ENCODE results near the gene TYMP. TPM values are rescaled to one million over a fixed set of nuclear protein-coding genes. Genes with fewer than 3 reads are reported as not detected.

Gene TYMP
- total RNA-seq, 2 experiments from 2014 or later: 86.3 to 94.5 TPM

- ATAC-seq (ENCODE audit: low read depth): no peak
- Mint-ChIP-seq H3K9me3 (no peaks in the 10 kb centered on the region), H3K36me3 (no peaks in the 10 kb centered on the region), H3K4me3 (no peak overlapping the region), H3K27me3 (peaks cover 2% of the 10 kb centered on the region), H3K27ac (no peak overlapping the region), H3K4me1 (peaks cover 7% of the 10 kb centered on the region)
- DNase-seq: no peak
- POLR2A ChIA-PET: interaction anchor here (1.3 to 1.9 kb wide), 3 partner anchors 29 to 262 kb away, joined by 3 to 6 read pairs (median 4); no protein-coding TSS in a partner anchor
These were observed 27.0 kb downstream of the TYMP start for GRCh38 chr22:50502628-50503474.

DNA sequence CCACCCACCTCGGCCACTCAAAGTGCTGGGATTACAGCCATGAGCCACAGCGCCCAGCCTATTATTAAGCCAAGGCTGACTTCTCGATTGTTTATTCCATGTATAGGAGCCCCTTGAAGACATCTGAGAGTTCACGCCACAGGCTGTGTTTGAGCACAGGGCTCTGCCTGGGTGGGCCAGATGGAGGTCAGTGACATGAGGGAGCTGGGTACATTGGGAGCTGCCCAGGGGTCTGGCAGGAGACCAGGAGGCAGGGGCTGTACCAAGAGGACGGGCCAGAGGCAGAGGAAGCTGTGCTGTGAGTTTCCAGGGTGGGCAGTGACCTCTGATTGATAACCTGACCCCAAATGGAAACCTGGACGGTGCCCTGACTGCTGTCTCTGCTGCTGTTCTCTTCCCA, 27.7 kb downstream of the TYMP start:
- ATAC-seq (ENCODE audit: low read depth) (no peak), DNase-seq (no peak)
- Mint-ChIP-seq H3K4me3 (no peak overlapping the region), H3K4me1 (peaks cover 9% of the 10 kb centered on the region), H3K27ac (no peak overlapping the region), H3K36me3 (no peaks in the 10 kb centered on the region), H3K9me3 (no peaks in the 10 kb centered on the region), H3K27me3 (peaks cover 4% of the 10 kb centered on the region)
- POLR2A ChIA-PET: interaction anchor here (1.3 to 1.9 kb wide), 3 partner anchors 28 to 261 kb away, joined by 3 to 6 read pairs (median 4); no protein-coding TSS in a partner anchor

GRCh38 chr22:50500452-50500851, 29.4 kb downstream of the TYMP start:
- H3K4me1 Mint-ChIP-seq: peaks cover 9% of the 10 kb centered on the region
- no peak overlapping the region for H3K4me3 Mint-ChIP-seq
- POLR2A ChIA-PET: interaction anchor here (0.7 to 2.8 kb wide), 4 partner anchors 25 to 305 kb away, joined by 3 to 9 read pairs (median 4); partner anchors contain the start of gene SCO2

DNA sequence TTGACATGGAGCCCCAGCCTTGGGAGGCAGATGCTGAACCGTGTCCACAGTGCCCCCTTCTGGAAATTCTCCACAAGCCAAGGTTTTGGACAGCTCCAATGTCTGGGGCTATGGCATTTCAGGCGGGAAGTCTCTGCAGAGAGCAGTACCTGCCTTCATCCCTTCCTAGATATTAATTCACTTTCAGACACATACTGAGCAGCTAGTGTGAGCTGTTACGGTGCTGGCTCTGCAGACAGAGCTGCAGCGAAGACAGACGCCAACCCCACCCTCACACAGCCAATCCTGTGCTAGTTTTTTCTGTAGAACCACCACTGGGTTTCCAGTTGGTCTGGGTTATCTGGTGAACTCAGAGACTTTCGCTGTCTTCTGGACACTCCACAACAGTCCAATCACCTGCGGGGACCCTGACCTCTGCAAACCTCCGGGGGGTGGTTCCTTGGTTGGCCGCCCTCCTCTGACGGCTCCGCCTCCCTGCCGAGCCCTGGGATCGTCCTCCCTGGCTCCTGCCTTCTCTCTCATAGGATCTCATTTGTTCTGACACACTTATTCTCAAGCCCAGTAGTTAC, 31.4 kb downstream of the TYMP start:
- Mint-ChIP-seq H3K4me1 (peaks cover 9% of the 10 kb centered on the region), H3K27ac (no peak overlapping the region), H3K9me3 (no peaks in the 10 kb centered on the region)

More at GRCh38 chr22:50500452-50500851, 29.4 kb downstream of the TYMP start:
- ATAC-seq (ENCODE audit: low read depth) (no peak), DNase-seq (no peak)
- H3K9me3 Mint-ChIP-seq: no peaks in the 10 kb centered on the region
- no peaks in the 10 kb centered on the region for H3K36me3 Mint-ChIP-seq
- H3K27ac Mint-ChIP-seq: no peak overlapping the region
- peaks cover 4% of the 10 kb centered on the region for H3K27me3 Mint-ChIP-seq

GRCh38 chr22:50497093-50497492, 32.7 kb downstream of the TYMP start:
- ATAC-seq (ENCODE audit: low read depth) (no peak), DNase-seq (no peak)
- Mint-ChIP-seq H3K4me1 (peaks cover 9% of the 10 kb centered on the region), H3K27me3 (peaks cover 4% of the 10 kb centered on the region), H3K36me3 (no peaks in the 10 kb centered on the region), H3K4me3 (no peak overlapping the region), H3K9me3 (no peaks in the 10 kb centered on the region), H3K27ac (no peak overlapping the region)
- POLR2A ChIA-PET: interaction anchor here (1.0 to 1.5 kb wide), 2 partner anchors 27 to 45 kb away, joined by 3 to 5 read pairs; no protein-coding TSS in a partner anchor

More for the DNA sequence above, 31.4 kb downstream of the TYMP start:
- POLR2A ChIA-PET: interaction anchor here (1.1 to 2.8 kb wide), 3 partner anchors 9 to 54 kb away, joined by 4 to 9 read pairs (median 5); partner anchors contain the start of genes LMF2 and NCAPH2
- peak overlapping the region; percentile 5 for H3K4me3 Mint-ChIP-seq
- H3K36me3 Mint-ChIP-seq: no peaks in the 10 kb centered on the region
- H3K27me3 Mint-ChIP-seq: peaks cover 4% of the 10 kb centered on the region
- DNase-seq: peak; percentile 67
- peak; percentile 94 for ATAC-seq (ENCODE audit: low read depth)

DNA sequence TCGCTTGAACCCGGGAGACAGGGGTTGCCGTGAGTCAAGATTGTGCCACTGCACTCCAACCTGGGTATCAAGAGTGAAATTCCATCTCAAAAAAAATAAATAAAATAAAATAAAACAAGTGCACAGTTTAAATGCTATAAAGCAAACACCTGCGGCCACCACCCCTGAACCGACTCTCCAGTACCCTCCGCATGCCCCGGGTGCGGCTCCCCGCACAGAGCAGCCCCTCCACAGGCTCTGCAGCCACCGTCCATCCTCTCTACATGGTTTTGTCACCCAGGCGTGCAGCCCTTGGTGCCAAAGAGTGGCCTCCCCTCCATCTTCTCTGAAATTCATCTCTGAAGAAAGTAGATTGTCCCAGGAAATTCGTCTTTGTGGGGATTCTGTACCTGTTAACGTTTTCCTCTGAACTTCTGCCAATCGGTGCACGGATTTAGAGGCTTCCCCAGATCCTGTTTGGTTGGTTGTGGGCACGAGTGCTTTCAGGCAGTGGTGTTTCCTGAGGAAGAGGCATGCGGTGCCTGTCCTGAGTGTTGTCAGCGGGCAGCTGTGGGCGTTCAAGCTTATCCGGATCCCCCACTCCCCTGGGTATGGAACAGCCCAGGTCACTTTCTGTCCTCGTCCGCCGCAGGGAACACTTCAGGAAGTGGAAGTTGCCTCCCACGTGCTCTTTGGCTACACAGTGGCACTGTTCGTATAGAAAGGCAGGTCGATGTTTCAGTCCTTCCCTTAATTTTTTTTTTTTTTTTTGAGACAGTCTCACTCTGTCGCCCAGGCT, 39.1 kb downstream of the TYMP start:
- no peaks in the 10 kb centered on the region for H3K9me3 Mint-ChIP-seq
- H3K27me3 Mint-ChIP-seq: no peaks in the 10 kb centered on the region
- H3K36me3 Mint-ChIP-seq: no peaks in the 10 kb centered on the region
- POLR2A ChIA-PET: interaction anchor here (1.0 kb wide), 1 partner anchor 20 kb away, joined by 3 read pairs; no protein-coding TSS in a partner anchor
- ATAC-seq (ENCODE audit: low read depth): peak; percentile 51
- H3K4me1 Mint-ChIP-seq: peaks cover 9% of the 10 kb centered on the region
- H3K4me3 Mint-ChIP-seq: peak overlapping the region; percentile 51
- DNase-seq: no peak
- no peak overlapping the region for H3K27ac Mint-ChIP-seq

DNA sequence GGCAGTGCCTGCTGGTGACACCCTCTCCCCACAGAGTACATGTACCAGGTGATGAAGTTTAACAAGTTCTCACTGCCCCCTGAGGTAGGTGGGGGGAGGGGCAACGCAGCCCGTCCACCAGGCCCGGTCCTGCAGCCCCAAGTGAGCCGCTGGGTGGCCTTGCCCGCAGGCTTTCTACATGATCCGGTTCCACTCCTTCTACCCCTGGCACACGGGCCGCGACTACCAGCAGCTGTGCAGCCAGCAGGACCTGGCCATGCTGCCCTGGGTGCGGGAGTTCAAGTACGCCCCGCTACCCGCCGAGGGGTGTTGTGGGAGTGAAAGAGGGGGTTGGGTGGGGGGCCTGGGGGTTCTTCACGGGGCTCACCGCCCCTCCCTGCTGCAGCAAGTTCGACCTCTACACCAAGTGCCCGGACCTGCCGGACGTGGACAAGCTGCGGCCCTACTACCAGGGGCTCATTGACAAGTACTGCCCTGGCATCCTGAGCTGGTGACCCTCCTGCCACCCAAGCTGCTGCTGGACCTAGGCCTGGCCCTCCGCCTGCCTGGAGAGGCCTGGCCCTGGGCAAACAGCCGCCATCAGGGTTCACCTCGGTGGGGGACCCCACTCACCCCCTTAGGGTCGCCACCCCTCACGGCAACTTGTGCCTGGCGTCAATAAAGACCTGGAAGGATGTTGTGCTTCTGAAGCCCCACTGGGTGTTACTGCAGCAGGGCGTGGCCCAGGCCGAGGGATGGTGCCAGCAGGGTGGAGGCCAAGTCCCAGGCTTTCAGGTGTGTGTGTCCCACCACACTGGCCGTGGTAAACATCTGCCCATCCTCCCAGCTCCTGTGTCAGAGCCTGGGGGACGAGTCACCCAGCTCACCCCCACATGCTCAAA, 40.2 kb downstream of the TYMP start:
- POLR2A ChIA-PET: interaction anchor here (1.0 kb wide), 1 partner anchor 19 kb away, joined by 3 read pairs; no protein-coding TSS in a partner anchor
- ATAC-seq (ENCODE audit: low read depth): no peak

DNA sequence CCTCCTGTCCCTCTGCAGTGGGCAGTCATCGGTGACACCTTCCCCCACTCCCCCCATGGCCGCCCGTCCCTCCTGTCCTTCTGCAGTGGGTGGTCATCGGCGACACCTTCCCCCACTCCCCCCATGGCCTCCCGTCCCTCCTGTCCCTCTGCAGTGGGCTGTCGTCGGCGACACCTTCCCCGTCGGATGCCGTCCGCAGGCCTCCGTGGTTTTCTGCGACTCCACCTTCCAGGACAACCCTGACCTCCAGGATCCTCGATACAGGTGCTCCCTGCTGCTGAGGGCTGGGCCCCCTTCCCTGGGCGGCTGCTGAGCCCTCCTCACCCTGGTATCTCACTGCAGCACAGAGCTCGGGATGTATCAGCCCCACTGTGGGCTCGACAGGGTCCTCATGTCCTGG, 40.9 kb downstream of the TYMP start:
- Mint-ChIP-seq H3K9me3 (no peaks in the 10 kb centered on the region), H3K36me3 (no peaks in the 10 kb centered on the region), H3K4me1 (peaks cover 10% of the 10 kb centered on the region), H3K27me3 (no peaks in the 10 kb centered on the region), H3K27ac (no peak overlapping the region), H3K4me3 (no peak overlapping the region)
- ATAC-seq (ENCODE audit: low read depth) (no peak), DNase-seq (no peak)
- POLR2A ChIA-PET: no interaction called here

More for the DNA sequence above, 40.2 kb downstream of the TYMP start:
- Mint-ChIP-seq H3K27ac (no peak overlapping the region), H3K36me3 (no peaks in the 10 kb centered on the region), H3K27me3 (no peaks in the 10 kb centered on the region), H3K4me3 (no peak overlapping the region), H3K9me3 (no peaks in the 10 kb centered on the region), H3K4me1 (peaks cover 10% of the 10 kb centered on the region)
- DNase-seq: no peak

DNA sequence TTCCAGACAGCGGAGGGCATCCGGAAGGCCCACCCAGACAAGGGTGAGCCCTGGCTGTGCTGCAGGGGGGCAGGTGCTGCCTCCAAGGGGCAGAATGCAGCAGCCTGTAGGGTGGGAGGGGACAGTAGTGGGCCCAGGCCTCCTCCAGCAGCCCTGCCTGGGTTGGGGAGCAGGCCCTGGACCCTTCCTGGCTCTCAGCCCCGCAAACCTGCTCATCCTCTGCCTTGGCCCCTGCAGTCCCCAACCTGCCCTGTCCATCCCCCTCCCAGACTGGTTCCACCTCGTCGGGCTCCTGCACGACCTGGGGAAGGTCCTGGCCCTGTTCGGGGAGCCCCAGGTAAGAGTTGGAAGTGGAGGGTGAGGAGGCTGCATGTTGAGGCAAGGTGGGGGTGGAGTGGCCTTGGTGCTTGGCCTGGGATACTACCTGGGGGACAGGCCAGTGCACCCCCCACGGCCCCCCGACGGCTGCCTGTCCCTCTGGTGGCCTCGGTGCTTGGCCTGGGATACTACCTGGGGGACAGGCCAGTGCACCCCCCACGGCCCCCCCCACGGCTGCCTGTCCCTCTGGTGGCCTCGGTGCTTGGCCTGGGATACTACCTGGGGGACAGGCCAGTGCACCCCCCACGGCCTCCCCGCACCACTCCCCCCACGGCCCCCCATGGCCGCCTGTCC, 41.7 kb downstream of the TYMP start:
- POLR2A ChIA-PET: no interaction called here
- no peak overlapping the region for H3K27ac Mint-ChIP-seq
- H3K4me3 Mint-ChIP-seq: no peak overlapping the region
- ATAC-seq (ENCODE audit: low read depth) (no peak), DNase-seq (no peak)
- no peaks in the 10 kb centered on the region for H3K36me3 Mint-ChIP-seq
- no peaks in the 10 kb centered on the region for H3K9me3 Mint-ChIP-seq
- peaks cover 10% of the 10 kb centered on the region for H3K4me1 Mint-ChIP-seq
- H3K27me3 Mint-ChIP-seq: no peaks in the 10 kb centered on the region

GRCh38 chr22:50487290-50488005, 42.4 kb downstream of the TYMP start:
- DNase-seq: no peak
- H3K27me3 Mint-ChIP-seq: no peaks in the 10 kb centered on the region

DNA sequence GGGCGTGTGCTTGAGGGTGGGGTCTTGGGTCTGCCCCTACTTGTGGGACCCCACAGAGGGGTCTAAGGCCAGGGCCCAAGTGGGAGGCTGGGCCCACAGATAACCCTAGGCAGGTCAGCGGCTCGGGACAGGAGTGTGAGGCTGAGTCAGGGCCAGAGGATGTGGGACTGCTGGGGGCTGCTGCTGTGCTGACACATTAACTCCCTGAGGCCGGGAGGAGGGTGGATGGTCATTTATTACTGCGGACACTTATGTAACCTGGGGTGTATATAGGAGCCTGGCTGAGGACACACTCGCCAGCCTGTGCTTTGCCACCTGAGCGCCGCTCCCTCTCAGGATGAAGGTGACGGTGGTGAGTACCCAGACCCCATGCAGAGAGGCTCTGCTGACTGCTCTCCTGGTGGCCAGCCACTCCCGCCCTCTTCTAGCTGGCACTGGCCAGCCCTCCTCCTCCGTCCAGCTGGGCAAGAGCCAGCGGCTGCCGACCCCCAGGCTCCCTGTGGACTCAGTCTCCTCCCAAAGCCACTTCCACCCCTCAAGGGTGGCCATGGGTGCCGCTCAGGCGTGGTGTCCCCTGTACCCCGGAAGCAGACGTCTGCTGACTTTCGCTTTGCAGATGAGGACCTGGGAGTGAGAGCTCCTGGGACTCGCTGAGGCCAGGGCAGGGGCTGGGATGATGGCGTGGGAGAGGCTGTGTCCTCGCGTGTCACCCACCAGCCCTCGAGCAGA, 43.1 kb downstream of the TYMP start, which contains the start of gene MIOX:
MIOX (plus strand) TSS at position 299 of the 729 bp plus-strand sequence; CDS start at position 338, 39 bp downstream.
- POLR2A ChIA-PET: interaction anchor here (0.9 kb wide), 1 partner anchor 17 kb away, joined by 3 read pairs; no protein-coding TSS in a partner anchor
- no peaks in the 10 kb centered on the region for H3K27me3 Mint-ChIP-seq
- no peak for DNase-seq
- ATAC-seq (ENCODE audit: low read depth): no peak
- no peak within 1 kb of the TSS for H3K27ac Mint-ChIP-seq
- no peaks in the 10 kb centered on the region for H3K9me3 Mint-ChIP-seq
- H3K4me3 Mint-ChIP-seq: no peak within 1 kb of the TSS
- peaks cover 11% of the 10 kb centered on the region for H3K4me1 Mint-ChIP-seq
- no peaks in the 10 kb centered on the region for H3K36me3 Mint-ChIP-seq

More at GRCh38 chr22:50487290-50488005, 42.4 kb downstream of the TYMP start:
- Mint-ChIP-seq H3K4me1 (peaks cover 10% of the 10 kb centered on the region), H3K27ac (no peak overlapping the region), H3K4me3 (no peak overlapping the region), H3K9me3 (no peaks in the 10 kb centered on the region), H3K36me3 (no peaks in the 10 kb centered on the region)
- POLR2A ChIA-PET: no interaction called here
- no peak for ATAC-seq (ENCODE audit: low read depth)
